Keratinocyte (primary cell): ENCODE data around the gene KRT2.

Experiments
- EZH2 ChIP-seq: IDR thresholded peaks from one replicate; pipeline ENCODE4 v1.6.1; 2012; ENCODE audit warnings: inconsistent platforms, mild to moderate bottlenecking, low read length, moderate library complexity
- TF ChIP-seq, protein P1 (sequence below), 3 experiments: IDR thresholded peaks in 1 of 3; conservative IDR thresholded peaks in 1 of 3; optimal IDR thresholded peaks in 1 of 3; 2 replicates in 2 of 3; 3 replicates in 1 of 3; pipeline versions ENCODE3 to v1.5.1; 2011; ENCODE audit warnings: low read length in 3 of 3, mild to moderate bottlenecking in 3 of 3, moderate library complexity in 2 of 3, control low read depth in 1 of 3, inconsistent platforms in 1 of 3; ENCODE audit not compliant: insufficient read depth in 2 of 3; ENCODE audit errors: extremely low read depth in 1 of 3

DNA sequence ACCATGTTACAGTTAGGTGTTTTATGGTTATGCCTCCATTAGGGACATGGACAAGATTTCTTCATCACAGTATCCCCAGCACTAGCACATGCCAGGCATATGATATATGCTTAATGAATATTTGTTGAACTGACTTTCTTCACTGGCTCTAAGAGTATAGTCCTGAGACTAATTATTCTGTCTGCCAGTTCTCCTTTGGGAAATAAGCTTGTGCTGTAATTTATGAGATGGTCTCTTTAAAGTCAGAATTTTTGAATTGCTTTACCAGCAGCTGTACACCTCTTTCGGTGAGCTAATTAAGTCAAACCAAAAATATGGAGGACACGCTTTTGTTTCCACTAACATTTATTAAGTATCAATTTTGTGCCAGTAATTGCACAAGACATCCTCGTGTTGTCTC, 45.9 kb downstream of the KRT2 start:
- TF ChIP-seq EZH2 = no peak
- TF ChIP-seq, protein P1, sequence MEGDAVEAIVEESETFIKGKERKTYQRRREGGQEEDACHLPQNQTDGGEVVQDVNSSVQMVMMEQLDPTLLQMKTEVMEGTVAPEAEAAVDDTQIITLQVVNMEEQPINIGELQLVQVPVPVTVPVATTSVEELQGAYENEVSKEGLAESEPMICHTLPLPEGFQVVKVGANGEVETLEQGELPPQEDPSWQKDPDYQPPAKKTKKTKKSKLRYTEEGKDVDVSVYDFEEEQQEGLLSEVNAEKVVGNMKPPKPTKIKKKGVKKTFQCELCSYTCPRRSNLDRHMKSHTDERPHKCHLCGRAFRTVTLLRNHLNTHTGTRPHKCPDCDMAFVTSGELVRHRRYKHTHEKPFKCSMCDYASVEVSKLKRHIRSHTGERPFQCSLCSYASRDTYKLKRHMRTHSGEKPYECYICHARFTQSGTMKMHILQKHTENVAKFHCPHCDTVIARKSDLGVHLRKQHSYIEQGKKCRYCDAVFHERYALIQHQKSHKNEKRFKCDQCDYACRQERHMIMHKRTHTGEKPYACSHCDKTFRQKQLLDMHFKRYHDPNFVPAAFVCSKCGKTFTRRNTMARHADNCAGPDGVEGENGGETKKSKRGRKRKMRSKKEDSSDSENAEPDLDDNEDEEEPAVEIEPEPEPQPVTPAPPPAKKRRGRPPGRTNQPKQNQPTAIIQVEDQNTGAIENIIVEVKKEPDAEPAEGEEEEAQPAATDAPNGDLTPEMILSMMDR (optimal IDR thresholded peaks at IDR 0.05 in 1 of 3, IDR thresholded peaks at IDR 0.05 in 1 of 3, conservative IDR thresholded peaks at IDR 0.05 in 1 of 3; ENCODE audit: extremely low read depth in 1 of 3, insufficient read depth in 2 of 3, low read length in 3 of 3) = no peak
